ENCODE data around the gene TAGAP.

The TAGAP gene

GRCh38 chr6:159044899-159045727 is at the start of gene TAGAP:
TSS of gene TAGAP (minus strand) at chr6:159044991. CDS start at chr6:159044146, 845 bp downstream.
- DNase-seq (ENCODE audit: low read depth) = no peak

- DNase-seq (ENCODE audit: low read depth) = no peak
These were observed 49.0 kb upstream of the TAGAP start for GRCh38 chr6:159093609-159094443.

- peak; percentile 19 for DNase-seq (ENCODE audit: low read depth)
These were observed 47.8 kb upstream of the TAGAP start for GRCh38 chr6:159092631-159093030.

- no peak for DNase-seq (ENCODE audit: low read depth)
These were observed 46.0 kb upstream of the TAGAP start for GRCh38 chr6:159090530-159091480.

GRCh38 chr6:159089909-159090308 is 45.1 kb upstream of the TAGAP start:
- DNase-seq (ENCODE audit: low read depth) = no peak

- DNase-seq (ENCODE audit: low read depth) = no peak
These were observed 44.7 kb upstream of the TAGAP start for GRCh38 chr6:159089443-159089842.

- no peak for DNase-seq (ENCODE audit: low read depth)
These were observed 41.3 kb upstream of the TAGAP start for GRCh38 chr6:159086033-159086618.

- DNase-seq (ENCODE audit: low read depth) = no peak
These were observed 40.7 kb upstream of the TAGAP start for GRCh38 chr6:159085396-159085895.

- DNase-seq (ENCODE audit: low read depth) = peak; percentile 60
These were observed 39.8 kb upstream of the TAGAP start for GRCh38 chr6:159084493-159085091.

- no peak for DNase-seq (ENCODE audit: low read depth)
These were observed 38.4 kb upstream of the TAGAP start for GRCh38 chr6:159083146-159083545.

GRCh38 chr6:159082039-159082815 is 37.4 kb upstream of the TAGAP start:
- DNase-seq (ENCODE audit: low read depth) = no peak

- no peak for DNase-seq (ENCODE audit: low read depth)
These were observed 35.6 kb upstream of the TAGAP start for GRCh38 chr6:159080217-159080976.

- DNase-seq (ENCODE audit: low read depth) = no peak
These were observed 34.6 kb upstream of the TAGAP start for GRCh38 chr6:159079367-159079766.

- DNase-seq (ENCODE audit: low read depth) = no peak
These were observed 32.3 kb upstream of the TAGAP start for GRCh38 chr6:159077123-159077522.

GRCh38 chr6:159075506-159076228 is 30.9 kb upstream of the TAGAP start:
- no peak for DNase-seq (ENCODE audit: low read depth)

GRCh38 chr6:159074876-159075275 is 30.1 kb upstream of the TAGAP start:
- DNase-seq (ENCODE audit: low read depth) = no peak

- DNase-seq (ENCODE audit: low read depth) = peak; percentile 28
These were observed 29.4 kb upstream of the TAGAP start for GRCh38 chr6:159074120-159074684.

All from fibroblast of gingiva (primary cell).